Stimulated activated CD8-positive, alpha-beta memory T cell treated with anti-CD3 and anti-CD28 coated beads, Interleukin-4, amount 100 ng/mL, for 24 hours (primary cell): Measurements from ENCODE around the gene ARHGAP26.
"Not testable (repeated sequence)": the region's sequence is repeated elsewhere in the genome, so short reads cannot be mapped to it uniquely, and the experiment has no call there.

Experiments used
- DNase-seq: peaks from one replicate; pipeline ENCODE4 v3.0.0-alpha.2; 2020; ENCODE audit warnings: low read depth

The ARHGAP26 gene

GRCh38 chr5:142959683-142960657, 189.8 kb downstream of the ARHGAP26 start:
- no peak for DNase-seq

GRCh38 chr5:142961440-142962173, 191.4 kb downstream of the ARHGAP26 start:
- no peak for DNase-seq

- DNase-seq = no peak
Measured at GRCh38 chr5:142962174-142962533, 192.0 kb downstream of the ARHGAP26 start.

GRCh38 chr5:142965258-142966120, 195.3 kb downstream of the ARHGAP26 start:
- not testable (repeated sequence) for DNase-seq

- DNase-seq = no peak
Measured at GRCh38 chr5:142966121-142966420, 195.9 kb downstream of the ARHGAP26 start.

GRCh38 chr5:142969186-142969585, 199.0 kb downstream of the ARHGAP26 start:
- no peak for DNase-seq

GRCh38 chr5:142969624-142970439, 199.7 kb downstream of the ARHGAP26 start:
- DNase-seq = no peak

GRCh38 chr5:142970440-142971030, 200.4 kb downstream of the ARHGAP26 start:
- no peak for DNase-seq

GRCh38 chr5:142971303-142972013, 201.3 kb downstream of the ARHGAP26 start:
- no peak for DNase-seq

- no peak for DNase-seq
Measured at GRCh38 chr5:142972064-142972570, 201.9 kb downstream of the ARHGAP26 start.

GRCh38 chr5:142973932-142974331, 203.8 kb downstream of the ARHGAP26 start:
- DNase-seq = no peak

- DNase-seq = no peak
Measured at GRCh38 chr5:142974409-142974808, 204.2 kb downstream of the ARHGAP26 start.

- no peak for DNase-seq
Measured at GRCh38 chr5:142976861-142977260, 206.7 kb downstream of the ARHGAP26 start.

- peak; percentile 20 for DNase-seq
Measured at GRCh38 chr5:142977363-142978051, 207.3 kb downstream of the ARHGAP26 start.

GRCh38 chr5:142978252-142978651, 208.1 kb downstream of the ARHGAP26 start:
- no peak for DNase-seq

- no peak for DNase-seq
Measured at GRCh38 chr5:142978726-142979125, 208.5 kb downstream of the ARHGAP26 start.

- no peak for DNase-seq
Measured at GRCh38 chr5:142979636-142980035, 209.5 kb downstream of the ARHGAP26 start.

- no peak for DNase-seq
Measured at GRCh38 chr5:142981475-142981874, 211.3 kb downstream of the ARHGAP26 start.
